GM12875 (cell line): ENCODE measurements around the gene MIGA1.
"Not testable (repeated sequence)": the region's sequence is repeated elsewhere in the genome, so short reads cannot be mapped to it uniquely, and the experiment has no call there.

ENCODE experiments used
- H3K4me3 ChIP-seq: one replicate; pipeline ENCODE4 v1.5.1; 2011; ENCODE audit warnings: low read depth, low read length, control low read depth
- TF ChIP-seq, protein P1 (sequence below): IDR thresholded peaks from 2 replicates; pipeline ENCODE4 v1.5.1; 2011; ENCODE audit warnings: low read depth, mild to moderate bottlenecking, control low read depth, inconsistent platforms, low read length, moderate library complexity, borderline replicate concordance; ENCODE audit not compliant: insufficient read depth

The MIGA1 gene

DNA sequence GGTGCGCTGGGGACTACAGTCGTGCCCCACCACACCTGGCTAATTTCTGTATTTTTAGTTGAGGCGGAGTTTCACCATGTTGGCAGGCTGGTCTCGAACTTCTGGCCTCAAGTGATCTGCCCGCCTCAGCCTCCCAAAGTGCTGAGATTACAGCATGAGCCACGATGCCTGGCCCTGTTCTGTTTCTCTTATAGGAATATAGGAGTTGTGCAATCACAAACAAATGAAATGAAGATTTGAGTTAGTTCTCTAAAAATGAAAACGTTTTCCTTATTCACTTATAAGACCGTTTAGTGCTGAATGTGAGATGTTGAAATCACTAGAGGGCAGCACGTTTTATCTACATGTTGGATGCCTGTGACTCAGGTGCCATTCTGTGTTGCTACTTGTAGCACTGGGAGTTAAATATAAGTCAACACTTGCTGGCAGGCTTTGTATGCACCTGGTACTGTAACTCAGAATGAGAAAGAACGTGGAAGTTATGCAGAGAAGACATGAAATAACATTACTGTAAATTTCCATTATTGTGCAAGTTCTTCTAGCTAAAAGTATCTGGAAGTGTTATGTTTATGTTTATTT is 45.8 kb downstream of the MIGA1 start:
- TF ChIP-seq, protein P1, sequence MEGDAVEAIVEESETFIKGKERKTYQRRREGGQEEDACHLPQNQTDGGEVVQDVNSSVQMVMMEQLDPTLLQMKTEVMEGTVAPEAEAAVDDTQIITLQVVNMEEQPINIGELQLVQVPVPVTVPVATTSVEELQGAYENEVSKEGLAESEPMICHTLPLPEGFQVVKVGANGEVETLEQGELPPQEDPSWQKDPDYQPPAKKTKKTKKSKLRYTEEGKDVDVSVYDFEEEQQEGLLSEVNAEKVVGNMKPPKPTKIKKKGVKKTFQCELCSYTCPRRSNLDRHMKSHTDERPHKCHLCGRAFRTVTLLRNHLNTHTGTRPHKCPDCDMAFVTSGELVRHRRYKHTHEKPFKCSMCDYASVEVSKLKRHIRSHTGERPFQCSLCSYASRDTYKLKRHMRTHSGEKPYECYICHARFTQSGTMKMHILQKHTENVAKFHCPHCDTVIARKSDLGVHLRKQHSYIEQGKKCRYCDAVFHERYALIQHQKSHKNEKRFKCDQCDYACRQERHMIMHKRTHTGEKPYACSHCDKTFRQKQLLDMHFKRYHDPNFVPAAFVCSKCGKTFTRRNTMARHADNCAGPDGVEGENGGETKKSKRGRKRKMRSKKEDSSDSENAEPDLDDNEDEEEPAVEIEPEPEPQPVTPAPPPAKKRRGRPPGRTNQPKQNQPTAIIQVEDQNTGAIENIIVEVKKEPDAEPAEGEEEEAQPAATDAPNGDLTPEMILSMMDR: no peak
- no peak overlapping the region for H3K4me3 ChIP-seq

DNA sequence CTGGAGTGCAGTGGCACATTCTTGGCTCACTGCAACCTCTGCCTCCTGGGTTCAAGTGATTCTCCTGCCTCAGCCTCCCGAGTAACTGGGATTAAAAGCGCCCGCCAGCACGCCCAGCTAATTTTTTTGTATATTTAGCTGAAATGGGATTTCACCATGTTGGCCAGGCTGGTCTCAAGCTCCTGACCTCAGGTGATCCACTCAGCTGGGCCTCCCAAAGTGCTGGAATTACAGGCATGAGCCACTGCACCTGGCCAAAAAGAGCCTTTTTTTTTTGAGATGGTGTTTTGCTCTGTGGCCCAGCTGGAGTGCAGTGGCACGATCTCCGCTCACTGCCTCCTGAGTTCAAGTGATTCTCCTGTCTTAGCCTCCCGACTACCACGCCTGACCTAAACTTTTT is 47.4 kb downstream of the MIGA1 start:
- H3K4me3 ChIP-seq: not testable (repeated sequence)

DNA sequence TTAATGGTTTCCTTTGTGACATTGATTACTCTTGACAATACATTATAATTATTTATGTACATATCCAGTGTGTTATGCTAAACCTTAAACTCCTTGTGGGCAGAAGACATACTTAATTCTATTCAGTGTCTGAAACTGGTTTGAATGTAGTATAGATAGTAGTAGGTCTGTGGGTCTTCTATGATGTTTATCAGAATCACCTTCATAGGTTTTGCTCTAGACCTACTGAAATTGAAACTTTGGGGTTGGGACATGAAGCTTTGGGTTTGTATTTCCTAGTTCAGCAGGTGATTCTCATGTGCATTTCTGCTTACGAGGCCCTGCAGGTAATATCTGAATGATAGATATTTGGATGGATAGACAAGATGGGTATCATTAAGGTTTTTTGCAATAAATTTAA is 48.6 kb downstream of the MIGA1 start:
- TF ChIP-seq, protein P1: no peak
- no peak overlapping the region for H3K4me3 ChIP-seq

DNA sequence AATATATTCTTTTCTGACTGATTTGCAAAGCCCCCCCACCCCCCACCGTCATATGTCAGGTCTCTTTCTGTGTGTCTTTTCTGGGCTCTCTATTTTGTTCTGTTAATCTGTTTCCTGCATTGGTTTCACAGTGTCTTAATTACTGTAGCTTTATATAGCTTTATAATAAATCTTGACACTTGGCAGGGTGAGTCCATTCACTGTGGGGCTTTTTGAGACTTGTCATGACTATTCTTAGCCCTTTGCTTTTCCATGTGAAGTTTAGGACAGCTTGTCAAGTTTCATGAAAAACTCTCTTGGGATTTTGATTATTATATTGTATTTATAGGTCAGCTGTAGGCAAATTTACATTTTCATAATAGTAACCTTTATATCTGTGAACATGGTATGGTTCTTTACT is 50.4 kb downstream of the MIGA1 start:
- TF ChIP-seq, protein P1: no peak
- H3K4me3 ChIP-seq: no peak overlapping the region

DNA sequence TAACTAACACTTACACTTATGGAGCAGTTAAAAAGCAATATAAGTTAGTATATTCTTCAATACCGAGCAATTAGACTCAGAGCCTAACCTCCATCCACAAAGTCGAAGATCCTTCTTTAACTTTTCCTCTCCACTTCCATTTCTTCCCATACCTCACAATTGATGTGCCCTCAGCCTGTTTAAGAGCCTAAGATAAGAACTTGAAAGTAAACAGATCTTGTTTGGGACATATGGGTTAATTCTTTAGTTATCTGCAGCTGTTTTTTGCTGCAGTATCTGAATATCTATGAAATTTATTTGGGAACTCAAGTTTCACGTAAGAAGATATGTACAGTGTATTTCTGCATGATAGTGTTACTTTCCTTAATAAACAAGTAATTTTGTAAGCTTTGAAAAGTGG is 51.5 kb downstream of the MIGA1 start:
- H3K4me3 ChIP-seq: no peak overlapping the region
- TF ChIP-seq, protein P1: no peak

DNA sequence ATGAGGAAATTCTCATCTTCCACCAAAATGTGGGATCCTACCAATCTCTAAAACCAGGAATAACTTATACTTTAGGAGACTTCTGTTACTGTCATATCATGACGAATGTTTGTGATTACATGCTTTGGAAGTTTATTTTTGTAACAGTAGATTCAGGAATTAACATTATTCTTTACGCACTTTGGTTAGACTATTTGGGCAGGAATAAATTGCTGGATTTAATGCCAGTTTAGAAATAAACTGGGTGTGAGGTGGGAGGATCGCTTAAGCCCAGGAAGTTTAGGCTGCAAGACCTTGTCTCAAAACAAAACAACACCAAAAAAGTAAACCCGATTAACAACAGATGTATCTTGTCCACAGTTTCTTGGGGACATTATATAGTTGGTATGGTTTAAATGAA is 52.1 kb downstream of the MIGA1 start:
- TF ChIP-seq, protein P1: no peak
- no peak overlapping the region for H3K4me3 ChIP-seq

DNA sequence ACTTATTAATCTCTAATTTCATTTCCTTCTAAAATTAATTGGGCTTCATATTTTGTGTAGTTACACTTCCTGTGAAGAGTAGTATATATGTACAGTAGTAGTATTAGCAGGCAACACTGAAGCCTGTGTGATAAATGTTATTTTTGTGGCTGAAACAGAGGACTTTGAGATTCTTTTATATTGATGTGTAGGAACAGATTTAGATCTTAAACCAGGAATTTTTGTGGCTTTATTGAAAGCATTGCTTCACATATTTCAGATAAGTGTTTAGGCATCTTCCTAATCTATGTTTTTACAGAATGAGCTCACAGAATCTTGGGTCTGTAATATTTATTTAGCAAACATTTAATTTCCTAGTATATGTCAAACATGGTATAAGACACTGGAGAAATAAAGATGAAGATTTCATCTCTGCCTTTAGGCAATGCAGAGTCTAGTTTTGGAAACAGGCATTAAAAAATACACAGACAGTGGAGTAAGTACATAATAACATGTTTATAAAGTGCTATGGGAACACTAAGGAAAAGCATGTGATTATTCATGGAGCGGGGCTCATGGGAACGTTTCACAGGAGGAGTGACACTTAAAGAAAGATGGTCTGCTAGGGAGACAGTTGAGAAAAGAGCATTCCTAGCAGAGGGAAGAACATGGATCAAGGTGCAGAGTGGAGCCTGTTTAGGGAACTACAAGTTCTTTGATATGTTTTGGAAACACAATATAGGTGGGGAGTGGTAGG is 52.7 kb downstream of the MIGA1 start:
- H3K4me3 ChIP-seq: no peak overlapping the region

More for the DNA sequence above, 52.7 kb downstream of the MIGA1 start:
- TF ChIP-seq, protein P1: no peak
